Breast epithelium (tissue), 3 donors: ENCODE measurements around the gene ITGAE.

Experiments
- POLR2A ChIP-seq: fragments of 450-650 bp; IDR thresholded peaks from one replicate; pipeline ENCODE4 v1.6.1; 2016; ENCODE audit warnings: antibody characterized with exemption, mild to moderate bottlenecking, moderate library complexity
- POLR2AphosphoS5 ChIP-seq, 3 donors: sonication (generic); formaldehyde crosslinking; IDR thresholded peaks; one replicate each; pipeline ENCODE4 v1.6.1; 2017; ENCODE audit warnings: antibody characterized with exemption in 3 of 3
- TF ChIP-seq, protein P1 (sequence below), 3 donors: fragments of 450-650 bp; IDR thresholded peaks; one replicate each; pipeline ENCODE4 v1.5.1; 2016 to 2017; ENCODE audit warnings: antibody characterized with exemption in 3 of 3, mild to moderate bottlenecking in 3 of 3, moderate library complexity in 3 of 3

GRCh38 chr17:3772764-3773163 lies 28.2 kb downstream of the ITGAE start:
- TF ChIP-seq, protein P1, sequence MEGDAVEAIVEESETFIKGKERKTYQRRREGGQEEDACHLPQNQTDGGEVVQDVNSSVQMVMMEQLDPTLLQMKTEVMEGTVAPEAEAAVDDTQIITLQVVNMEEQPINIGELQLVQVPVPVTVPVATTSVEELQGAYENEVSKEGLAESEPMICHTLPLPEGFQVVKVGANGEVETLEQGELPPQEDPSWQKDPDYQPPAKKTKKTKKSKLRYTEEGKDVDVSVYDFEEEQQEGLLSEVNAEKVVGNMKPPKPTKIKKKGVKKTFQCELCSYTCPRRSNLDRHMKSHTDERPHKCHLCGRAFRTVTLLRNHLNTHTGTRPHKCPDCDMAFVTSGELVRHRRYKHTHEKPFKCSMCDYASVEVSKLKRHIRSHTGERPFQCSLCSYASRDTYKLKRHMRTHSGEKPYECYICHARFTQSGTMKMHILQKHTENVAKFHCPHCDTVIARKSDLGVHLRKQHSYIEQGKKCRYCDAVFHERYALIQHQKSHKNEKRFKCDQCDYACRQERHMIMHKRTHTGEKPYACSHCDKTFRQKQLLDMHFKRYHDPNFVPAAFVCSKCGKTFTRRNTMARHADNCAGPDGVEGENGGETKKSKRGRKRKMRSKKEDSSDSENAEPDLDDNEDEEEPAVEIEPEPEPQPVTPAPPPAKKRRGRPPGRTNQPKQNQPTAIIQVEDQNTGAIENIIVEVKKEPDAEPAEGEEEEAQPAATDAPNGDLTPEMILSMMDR (IDR thresholded peaks at IDR 0.05): no peak
- TF ChIP-seq POLR2AphosphoS5 (IDR thresholded peaks at IDR 0.05): no peak
- TF ChIP-seq POLR2A: no peak
